Stimulated activated CD8-positive, alpha-beta memory T cell treated with anti-CD3 and anti-CD28 coated beads, Interleukin-15, amount 100 ng/mL, for 48 hours (primary cell): ENCODE measurements around the gene TSEN54.

ENCODE experiments used
- DNase-seq, 2 donors: peaks; one replicate each; pipeline ENCODE4 v3.0.0-alpha.2; 2020; ENCODE audit warnings: low read depth in 2 of 2

Gene TSEN54

DNA sequence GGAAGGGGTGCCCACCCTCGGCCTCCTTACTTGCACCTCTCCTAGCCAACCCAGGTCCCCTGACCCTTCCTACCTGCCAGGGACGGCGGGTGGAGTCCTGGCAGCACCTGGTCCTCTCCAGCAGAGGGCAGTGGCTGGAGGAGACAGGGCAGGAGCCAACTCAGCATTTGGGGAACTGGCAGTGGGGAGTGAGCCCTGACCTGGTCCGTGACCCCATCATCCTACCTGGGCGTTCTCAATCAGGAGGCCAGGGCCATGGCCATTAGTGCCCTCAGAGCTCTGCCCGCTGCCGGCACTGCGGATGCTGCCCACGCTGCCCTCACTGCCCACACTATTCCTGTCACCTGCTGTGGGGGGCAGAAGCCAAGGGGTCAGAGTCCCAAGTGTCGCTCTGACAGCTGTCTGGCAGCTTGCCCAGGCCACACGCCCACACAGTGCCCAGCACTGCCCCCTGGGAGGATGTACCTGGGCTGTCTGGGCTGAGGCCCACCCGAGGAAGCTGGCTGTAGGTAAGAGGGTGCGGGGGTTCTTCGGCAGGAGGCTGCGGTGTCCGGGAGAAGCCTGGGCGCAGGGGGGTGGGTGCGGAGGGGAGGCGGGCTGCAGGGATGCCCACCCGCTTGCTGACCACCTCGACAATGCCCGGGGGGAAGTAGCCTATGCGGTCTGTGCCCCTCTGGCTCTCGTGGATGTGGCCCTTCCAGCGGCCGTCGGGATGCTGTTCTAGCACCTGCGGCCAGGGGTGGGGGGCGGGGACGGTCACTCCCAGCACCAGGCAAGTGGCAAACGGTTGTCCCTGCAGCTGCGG is 11.8 kb upstream of the TSEN54 start:
- DNase-seq = no peak

DNA sequence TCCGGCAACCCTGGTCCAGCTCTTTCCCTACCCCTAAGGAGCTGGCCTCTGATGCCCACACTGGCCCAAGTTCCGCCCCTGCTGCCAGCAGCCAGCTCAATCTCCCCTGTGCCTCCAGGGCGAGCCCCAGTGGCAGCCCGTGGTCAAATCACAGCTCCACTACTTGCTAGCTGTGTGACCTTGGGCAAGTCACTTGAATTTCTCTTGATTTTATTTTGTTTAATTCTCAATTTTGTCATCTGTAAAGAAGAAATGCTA is 11.2 kb upstream of the TSEN54 start:
- DNase-seq = no peak

DNA sequence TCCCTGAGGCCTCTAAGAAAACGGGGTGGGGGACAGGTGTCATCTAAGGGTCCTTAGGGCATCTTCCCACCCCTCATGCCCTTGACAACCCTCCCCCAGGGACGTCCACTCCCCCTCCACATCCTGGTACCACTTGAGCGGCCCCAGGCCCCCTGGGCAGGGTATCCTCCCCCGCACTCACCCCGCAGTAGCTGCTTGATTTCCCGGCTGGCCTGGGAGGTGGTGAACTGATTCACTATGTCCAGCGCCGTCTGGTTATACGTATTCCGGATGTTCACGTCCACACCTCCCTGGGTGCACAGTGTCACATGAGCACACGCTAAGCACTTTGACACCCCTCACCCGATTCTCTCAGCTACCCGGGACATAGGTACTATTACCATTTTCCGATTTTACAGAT is 10.7 kb upstream of the TSEN54 start:
- DNase-seq = no peak

DNA sequence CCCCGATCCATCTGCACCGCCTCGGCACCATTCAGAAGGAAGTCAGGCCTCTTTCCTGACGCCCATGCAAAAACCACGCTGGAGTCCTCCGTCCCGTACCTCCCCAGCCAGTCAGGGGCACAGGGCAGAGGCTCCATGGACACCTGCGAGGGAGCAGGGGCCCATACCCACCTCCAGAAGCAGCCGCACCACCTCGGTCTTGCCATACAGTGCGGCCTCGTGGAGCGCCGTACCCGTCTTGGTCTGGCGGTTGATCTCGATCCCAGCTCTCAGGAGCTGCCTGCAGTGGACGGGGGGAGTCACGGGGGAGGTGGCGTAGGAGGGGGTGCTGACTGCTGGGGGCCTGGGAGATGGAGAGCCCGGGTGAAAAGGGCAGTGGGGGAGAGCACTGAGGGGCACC is 10.2 kb upstream of the TSEN54 start:
- no peak for DNase-seq

DNA sequence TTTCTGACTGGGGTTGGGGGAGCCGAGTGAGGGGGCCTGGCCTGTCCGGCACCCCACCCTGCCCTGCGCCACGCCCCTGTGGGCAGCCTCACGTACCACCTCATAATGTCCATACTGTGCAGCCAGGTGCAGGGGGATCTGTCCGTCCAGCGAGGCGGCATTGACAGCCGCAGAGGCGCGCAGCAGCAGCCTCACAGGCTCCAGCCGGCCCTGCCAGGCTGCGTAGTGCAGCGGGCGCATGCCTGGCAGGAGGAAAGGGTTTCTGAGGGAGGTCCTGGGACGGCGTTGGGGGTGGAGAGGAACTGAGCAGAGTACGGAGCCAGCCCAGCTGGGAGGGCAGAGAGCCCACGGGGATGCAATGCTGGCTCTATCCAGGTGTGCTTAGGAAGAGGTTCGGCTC is 9.4 kb upstream of the TSEN54 start:
- no peak for DNase-seq

DNA sequence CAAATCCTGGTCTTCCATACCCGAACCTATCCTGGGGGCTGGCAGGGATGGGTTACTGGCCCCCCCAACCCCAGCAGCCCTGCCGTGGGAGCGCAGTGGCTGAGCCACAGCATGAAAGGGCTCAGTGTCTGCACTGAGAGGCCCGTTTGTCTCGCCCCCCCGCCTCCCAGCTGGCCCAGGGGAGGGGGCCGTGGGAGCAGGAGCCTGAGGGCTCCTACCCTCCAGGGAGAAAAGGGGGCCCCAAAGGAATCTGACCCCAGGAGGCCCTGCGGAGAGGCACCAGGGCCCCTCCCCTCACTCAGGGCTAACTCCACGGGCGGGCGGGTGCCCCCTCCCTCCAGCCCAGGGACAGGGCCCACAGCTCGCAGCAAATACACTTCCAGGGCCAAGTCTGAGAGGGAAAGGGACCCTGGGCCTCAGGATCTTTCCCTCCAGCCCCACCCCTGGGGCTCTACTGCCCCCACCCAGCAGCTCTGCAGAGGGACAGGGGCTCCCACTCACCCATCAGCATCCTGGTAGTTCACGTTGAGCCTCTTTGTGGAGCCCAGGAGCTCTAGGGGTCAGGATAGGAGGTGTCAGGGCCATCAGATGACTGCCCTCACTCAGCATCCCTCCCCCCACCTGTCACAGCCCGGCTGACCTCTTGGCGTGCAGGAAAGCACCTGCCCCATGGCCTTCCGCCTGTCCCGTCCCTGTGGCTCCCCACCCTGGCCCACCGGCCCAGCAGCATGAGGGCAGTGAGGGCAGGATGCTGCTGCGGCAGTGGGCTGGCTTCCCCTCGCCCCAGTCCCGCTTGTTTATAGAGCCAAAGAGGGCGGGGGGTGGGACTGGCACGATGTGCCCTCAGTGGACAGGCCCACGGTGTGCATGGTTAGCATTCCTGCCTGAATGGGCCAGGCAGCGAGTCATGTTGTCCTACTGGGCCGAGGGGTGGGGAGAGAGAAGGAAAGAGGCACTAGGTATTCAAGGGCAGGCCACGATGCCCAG is 8.3 kb upstream of the TSEN54 start:
- DNase-seq = no peak

DNA sequence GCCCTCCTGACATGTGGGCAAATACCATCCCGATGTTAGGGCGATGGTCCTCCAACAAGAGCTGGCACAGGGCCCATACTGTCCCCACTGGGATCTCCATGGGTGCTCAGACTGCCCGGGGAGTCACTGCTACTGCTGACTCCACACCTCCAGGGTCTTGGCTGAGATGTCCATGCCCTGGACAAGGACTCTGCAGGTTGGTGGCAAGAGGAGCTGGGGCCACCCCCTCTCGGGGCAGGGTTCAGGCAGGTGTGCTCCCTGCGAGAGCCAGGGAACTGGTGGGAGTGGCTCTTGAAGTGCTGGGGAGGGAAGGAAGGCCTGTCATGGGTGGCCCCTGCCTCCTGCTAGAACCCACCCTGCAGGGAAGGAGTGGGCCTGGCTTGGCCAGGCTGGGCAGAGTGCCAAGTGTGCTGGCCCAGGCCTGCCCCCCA is 7.4 kb upstream of the TSEN54 start:
- DNase-seq = no peak

DNA sequence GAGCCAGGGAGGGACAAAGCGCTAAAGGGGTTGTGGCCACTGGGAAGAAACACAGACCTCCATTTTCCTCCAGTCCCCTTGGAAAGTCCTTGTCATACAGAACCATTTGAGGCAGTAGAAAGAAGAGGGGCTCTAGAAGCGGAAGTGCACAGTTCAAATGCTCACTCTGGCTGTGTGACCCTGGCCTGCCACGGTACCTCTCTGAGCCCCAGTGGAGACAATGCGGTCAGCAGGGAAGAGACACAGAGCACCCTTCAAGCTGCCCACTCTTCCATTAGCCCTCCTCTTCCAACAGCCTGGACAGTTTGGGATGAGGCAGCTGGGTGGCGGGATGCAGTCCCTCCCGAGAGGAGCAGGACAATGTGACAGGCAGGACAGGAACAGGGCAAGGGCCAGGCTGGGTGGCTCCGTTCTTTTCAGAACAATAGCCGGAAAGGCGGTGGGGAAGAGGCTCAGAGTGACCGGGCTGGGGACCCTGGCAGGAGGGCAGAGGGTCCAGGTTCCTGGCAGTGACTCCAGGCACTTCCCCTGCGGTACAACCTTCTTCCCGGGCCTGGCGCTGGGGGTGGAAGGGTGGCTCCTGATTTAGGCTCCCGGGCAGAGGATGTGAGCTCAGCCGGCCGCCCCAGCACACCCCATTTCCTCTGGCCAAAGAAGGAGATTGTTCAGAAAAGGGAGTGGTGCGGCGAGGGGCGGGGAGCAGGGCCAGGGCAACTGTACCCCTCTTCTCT is 6.6 kb upstream of the TSEN54 start:
- DNase-seq = no peak

DNA sequence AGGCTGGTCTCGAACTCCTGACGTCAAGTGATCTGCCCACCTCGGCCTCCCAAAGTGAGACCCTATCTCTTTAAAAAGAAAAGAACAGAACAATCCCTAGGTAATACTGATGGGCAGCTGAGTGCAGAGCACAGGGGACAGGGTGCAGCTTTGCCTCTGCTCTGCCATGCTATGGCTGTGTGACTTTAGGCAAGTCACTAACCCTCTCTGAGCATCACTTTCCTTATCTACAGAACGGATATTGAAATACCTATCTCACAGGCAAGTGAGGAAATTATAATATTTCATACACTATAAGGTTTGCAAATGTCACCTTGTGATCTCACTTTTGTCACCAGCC is 5.1 kb upstream of the TSEN54 start:
- DNase-seq = no peak

DNA sequence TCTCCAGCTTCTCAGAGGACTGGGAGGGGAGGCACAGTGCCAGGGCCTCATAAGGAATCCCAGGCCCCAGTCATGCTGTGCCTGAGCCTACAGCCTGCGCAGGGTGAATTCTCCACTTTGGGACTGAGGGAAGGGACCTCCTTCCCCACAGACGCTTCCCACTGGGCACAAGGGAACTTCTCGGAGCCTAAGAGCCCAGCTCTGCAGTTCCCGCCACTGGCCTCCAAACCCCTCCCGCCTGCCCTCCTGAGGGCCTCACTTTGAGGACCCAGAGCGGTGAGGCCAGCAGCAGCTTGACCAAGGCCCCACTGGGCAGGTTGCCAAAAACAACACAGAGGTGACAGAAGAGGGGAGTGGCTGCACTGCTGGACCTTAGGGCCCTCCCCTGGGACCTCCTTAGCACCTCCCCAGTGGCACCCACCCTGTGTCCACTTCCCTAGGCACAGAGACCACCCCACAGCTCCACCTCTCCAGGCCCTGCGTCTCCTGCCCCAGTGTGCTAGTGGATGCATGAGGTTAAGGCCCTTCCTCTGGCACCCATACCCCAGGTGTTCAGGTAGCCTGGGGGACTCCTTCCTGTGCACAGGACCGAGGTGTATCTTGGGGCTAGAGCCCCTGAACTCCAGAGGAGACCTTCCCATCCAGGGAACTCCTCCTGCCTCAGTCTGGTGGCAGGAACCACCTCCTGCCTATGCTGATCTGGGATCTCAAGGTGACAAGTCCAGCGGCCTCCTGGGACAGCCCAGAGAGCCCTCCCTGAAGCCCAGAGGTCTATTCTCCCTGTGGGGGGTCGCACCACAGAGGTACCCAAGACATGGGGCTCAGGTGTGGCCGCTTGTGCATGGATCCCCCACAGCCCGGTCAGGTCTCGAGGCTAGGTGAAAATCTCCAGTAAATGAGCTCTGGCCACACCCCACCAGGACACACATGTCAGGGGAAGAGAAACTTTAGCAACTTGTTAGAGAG is 4.4 kb upstream of the TSEN54 start:
- no peak for DNase-seq

DNA sequence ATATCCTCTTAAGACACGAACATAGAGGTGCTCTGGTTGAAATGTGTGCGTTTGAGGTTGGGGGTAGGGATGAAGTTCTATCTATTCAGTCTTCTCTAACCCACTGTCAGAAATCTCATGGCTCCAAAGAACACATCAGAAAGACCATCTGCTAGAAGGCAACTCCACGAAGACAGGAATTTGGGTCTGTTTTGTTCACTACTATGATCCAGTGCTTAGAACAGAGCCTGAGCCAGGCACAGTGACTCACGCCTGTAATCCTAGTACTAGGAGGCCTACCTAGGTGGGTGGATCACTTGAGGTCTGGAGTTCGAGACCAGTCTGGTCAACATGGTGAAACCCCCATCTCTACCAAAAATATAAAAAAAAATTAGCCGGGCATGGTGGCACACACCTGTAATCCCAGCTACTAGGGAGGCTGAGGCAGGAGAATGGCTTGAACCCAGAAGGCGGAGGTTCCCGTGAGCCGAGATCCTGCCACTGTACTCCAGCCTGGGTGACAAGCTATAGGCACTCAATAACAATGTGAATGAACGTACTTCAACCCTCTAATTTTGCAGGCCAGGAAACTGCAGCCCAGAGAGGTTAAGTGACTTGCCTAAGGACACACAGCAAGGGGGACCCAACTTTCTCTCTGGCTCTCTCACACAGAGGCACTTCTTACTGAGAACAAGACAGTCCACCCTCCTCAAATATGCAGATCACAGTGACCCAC is 3.2 kb upstream of the TSEN54 start:
- DNase-seq = no peak

DNA sequence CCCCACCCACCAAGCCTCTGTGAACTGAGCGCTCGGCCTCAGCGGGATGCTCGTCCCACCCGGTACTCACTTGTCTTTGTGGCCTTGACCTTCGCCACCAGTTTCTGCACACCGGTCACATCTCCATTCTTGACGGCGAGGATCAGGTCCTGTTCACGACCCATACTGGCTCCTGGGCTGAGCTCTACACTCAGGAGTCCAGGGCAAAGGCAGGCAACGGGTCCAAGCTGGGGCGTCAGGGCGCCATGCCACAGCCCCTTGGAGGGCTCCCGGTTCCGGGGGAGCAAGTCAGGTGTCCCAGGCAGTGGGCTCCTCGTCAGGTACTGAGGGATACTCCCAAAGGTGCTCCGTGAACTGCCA is 2.7 kb upstream of the TSEN54 start:
- no peak for DNase-seq

DNA sequence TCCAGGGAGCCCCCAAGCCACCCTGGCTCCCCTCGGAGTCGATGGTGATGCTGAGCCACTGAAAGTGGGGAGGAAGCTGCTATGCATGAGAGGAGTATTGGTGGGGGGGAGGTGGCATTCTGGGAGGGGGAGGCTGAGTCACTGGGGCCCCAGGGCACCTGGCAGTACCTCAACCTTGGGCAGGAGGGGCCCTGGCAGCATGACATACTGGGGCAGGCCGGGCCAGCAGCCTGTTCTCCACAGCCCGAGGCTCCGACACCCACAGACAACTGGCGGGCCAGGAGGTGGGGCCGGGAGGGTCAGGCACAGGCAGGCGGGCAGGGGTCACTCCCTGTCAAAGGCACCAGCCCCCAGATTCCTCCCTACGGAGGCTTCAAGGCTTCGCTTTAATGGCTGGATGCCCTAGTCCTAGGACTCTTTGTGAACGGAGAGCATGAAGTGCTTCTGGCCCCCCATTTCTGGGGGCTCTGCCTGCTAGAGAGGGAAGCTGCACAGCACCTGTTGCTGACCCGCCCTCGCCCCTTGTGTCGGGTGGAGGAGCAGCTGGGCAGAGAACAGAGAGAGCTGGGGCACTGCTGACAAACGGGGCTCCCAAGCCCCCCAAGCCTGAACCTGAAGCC is 1.9 kb upstream of the TSEN54 start:
- DNase-seq = no peak

DNA sequence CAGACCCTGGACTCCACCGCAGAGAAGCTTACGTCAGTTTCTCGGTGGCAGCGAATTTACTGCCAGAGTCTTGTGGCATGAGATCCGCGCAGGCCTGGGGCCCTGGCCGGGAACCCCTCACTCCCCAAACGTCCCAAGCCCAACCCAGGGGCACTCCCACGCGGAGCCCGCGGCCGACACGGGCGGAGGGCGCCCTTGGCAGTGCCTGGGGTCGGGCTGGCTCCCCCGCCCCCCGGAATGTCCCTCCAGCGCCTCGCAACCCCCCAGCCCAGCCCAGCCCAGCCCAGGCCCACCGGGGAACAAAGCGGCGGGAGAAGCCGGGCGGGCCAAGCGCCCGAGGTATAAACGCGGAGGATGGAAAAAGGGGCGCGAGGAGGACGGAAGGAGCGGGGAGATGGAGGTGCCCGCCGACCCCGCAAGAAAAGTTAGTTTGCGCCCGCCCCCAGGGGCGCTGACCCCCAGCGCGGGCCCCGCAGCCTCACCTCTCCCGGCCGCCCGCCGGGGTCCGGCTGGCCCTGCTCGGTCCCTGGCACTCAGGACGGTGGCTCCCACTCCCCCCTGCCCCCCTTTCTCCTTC is 1.3 kb upstream of the TSEN54 start:
- DNase-seq = no peak

DNA sequence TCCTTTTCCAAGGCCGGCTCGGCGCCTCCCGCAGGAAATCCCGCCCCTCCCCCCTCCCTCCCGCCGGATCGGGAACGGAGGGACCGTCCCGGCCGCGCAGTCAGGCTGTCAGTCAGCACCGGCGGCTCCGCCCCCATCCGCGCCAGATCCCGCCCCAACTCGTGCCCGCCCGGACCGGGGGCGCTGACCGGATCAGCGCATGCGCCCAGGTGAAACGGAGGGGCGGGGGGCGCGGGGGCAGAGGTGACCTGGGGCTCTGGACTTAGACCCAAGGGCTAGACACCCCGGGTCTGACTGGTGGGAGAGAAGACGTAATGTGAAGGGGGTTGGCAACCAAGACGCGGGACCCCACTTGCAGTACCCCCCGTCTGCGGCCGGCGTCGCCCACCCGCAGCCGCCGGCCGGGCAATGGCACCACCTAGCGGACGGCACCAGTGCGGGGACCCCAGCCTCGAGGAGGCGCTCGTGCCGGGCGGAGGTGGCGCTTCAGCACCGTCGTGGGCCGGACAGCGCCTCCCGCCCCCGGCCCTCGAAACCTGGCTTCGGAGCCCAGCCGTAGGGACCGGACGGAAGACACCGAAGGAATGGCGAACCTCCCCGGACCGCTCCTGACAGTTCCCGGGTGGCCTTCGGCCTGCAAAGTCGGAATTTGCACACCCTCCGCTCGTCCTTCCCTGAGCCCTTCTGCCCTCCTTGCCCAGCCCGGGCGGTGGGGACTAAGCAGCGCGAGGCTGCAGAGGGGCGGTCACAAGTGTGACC is 653 bp upstream of the TSEN54 start, which contains the start of gene CASKIN2:
TSS of gene CASKIN2 (minus strand) at position 42 of the 759 bp plus-strand sequence. CDS start 1,733 bp downstream, outside the sequence.
- peak; percentile 79 to 82 for DNase-seq

DNA sequence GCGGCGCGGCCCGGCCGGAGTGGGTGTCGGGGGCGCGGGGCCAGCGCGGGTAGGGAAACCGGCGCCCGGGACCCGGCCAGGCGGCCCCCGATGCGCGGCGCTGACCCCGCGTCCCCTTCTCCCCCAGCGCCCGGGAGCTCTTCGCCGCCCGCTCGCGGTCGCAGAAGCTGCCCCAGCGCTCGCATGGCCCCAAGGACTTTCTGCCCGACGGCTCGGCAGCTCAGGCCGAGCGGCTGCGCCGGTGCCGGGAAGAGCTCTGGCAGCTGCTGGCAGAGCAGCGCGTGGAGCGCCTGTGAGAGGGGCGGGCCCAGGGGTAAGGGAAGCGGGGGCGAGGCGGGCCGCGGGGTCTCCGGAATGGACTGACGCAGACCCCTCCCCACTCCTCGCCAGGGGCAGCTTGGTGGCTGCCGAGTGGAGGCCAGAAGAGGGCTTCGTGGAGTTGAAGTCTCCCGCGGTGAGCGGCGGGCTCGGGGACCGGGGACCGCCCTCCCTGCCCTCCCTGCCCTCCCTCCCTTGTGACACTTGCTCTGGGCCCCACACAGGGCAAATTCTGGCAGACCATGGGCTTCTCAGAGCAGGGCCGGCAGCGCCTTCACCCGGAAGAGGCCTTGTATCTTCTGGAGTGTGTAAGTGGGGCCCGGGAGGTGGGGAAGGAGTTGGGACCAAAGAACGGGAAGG is 430 bp downstream of the TSEN54 start:
- no peak for DNase-seq

DNA sequence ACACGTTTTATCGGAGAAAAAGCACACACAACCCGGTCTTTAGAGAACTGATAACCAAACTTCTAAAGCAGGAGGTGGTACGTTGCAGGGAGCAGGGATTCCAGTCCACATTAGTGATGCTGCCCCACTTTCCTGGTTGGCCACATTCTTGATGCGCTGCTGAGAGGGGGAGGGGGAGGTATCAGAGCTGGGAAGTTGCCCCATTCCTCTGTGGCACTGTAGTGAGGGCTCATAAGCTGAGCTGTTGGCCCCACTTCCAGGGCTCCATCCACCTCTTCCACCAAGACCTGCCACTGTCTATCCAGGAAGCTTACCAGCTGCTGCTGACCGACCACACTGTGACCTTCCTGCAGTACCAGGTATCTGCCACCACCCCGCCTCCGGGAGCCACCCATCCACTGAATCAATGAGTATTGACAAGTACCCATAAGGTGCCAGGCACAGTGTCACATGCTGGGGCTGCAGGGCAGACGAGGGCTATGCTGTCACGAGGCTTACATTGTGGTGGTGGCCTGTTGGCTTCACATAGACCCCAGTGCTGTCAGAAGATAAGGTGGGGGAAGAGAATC is 1.1 kb downstream of the TSEN54 start:
- peak in 1 of 2 donors; percentile 17 for DNase-seq

DNA sequence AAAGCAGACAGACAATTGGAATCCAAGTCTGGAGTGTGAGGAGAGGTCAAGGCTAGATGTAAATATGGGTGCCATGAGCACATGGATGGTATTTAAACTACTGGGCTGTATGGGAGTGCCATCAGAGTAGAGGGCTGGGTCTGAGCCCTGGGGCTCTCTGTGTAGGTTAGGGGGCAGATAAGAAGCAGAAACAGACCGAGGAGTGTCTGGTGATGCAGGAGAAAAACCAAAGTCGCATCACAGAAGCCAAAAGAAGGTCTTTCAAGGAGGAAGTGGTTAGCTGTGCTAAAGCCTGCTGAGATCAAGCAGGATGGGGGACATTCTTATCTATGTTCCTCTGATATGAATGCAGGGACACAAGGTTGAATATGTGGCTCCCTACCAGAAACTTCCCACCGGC is 1.9 kb downstream of the TSEN54 start:
- DNase-seq = peak in 1 of 2 donors; percentile 24
